H1 (cell line): Measurements from ENCODE around the gene HOXD11. TPM values are rescaled to one million over a fixed set of nuclear protein-coding genes. Genes with fewer than 3 reads are reported as not detected.

Experiments used
- CTCF ChIA-PET: fragments of 300-600 bp; sonication (Branson Sonifier 250); formaldehyde crosslinking; loops from one replicate; lab custom pipeline; 2021; ENCODE audit not compliant: partially characterized antibody; lab: Charles Lee
- POLR2A ChIA-PET: fragments of 300-600 bp; sonication (Branson Sonifier 250); formaldehyde crosslinking; loops from one replicate; lab custom pipeline; 2021; ENCODE audit warnings: inconsistent platforms; ENCODE audit not compliant: partially characterized antibody; lab: Charles Lee
- DNase-seq, 2 experiments: peaks; one replicate each; pipeline versions ENCODE4 v3.0.0 to v3.0.0-alpha.2; 2010 to 2022; ENCODE audit warnings: low spot score in 2 of 2, low read depth in 1 of 2, mixed read lengths in 1 of 2
- FAIRE-seq: peaks from 2 replicates; lab custom pipeline; 2011; peaks lifted over from hg19 to GRCh38; lab: Jason Lieb, UNC
- H2AFZ ChIP-seq: 2 replicates; pipeline ENCODE4 v1.8.1; 2012; ENCODE audit warnings: low read length, inconsistent platforms
- H2AK5ac ChIP-seq: 2 replicates; pipeline ENCODE4 v1.6.1; 2013; ENCODE audit warnings: low read depth, low read length
- H2BK120ac ChIP-seq: replicated peaks from 2 replicates; pipeline ENCODE3; 2013; ENCODE audit warnings: low read depth, low read length, inconsistent platforms
- H2BK12ac ChIP-seq: 2 replicates; pipeline ENCODE4 v1.6.1; 2013; ENCODE audit warnings: low read depth, low read length
- H2BK15ac ChIP-seq: 2 replicates; pipeline ENCODE4 v1.6.1; 2013; ENCODE audit warnings: low read length
- H2BK20ac ChIP-seq: 2 replicates; pipeline ENCODE4 v1.6.1; 2013; ENCODE audit warnings: low read length
- H2BK5ac ChIP-seq: 2 replicates; pipeline ENCODE4 v1.6.1; 2013; ENCODE audit warnings: low read depth, low read length
- H3K14ac ChIP-seq: 2 replicates; pipeline ENCODE4 v1.6.1; 2013; ENCODE audit warnings: inconsistent platforms; ENCODE audit not compliant: insufficient read length
- H3K18ac ChIP-seq: 2 replicates; pipeline ENCODE4 v1.6.1; 2013; ENCODE audit warnings: low read length; ENCODE audit errors: extremely low read depth
- H3K23ac ChIP-seq: 2 replicates; pipeline ENCODE4 v1.6.1; 2013; ENCODE audit warnings: inconsistent platforms; ENCODE audit not compliant: insufficient read length
- H3K23me2 ChIP-seq: 2 replicates; pipeline ENCODE4 v1.6.1; 2013; ENCODE audit warnings: low read depth, low read length
- H3K27ac ChIP-seq: 2 replicates; pipeline ENCODE4 v1.6.1; 2011; ENCODE audit warnings: low read depth, low read length, inconsistent platforms
- H3K27me3 ChIP-seq, 4 experiments: replicated peaks in 1 of 4; 1 replicate in 1 of 4; 2 replicates in 3 of 4; pipeline versions ENCODE4 v1.6.1 to v1.8.1; 2011 to 2013; ENCODE audit warnings: low read length in 3 of 4, mild to moderate bottlenecking in 3 of 4, inconsistent platforms in 2 of 4, mixed read lengths in 2 of 4, moderate library complexity in 1 of 4; ENCODE audit not compliant: control insufficient read depth in 3 of 4, insufficient read depth in 3 of 4; ENCODE audit errors: extremely low read depth in 1 of 4
- H3K36me3 ChIP-seq, 4 experiments: 2 replicates each; pipeline versions ENCODE4 v1.6.1 to v1.8.1; 2011 to 2013; ENCODE audit warnings: mild to moderate bottlenecking in 4 of 4, low read length in 3 of 4, moderate library complexity in 2 of 4, control low read depth in 1 of 4, inconsistent platforms in 1 of 4; ENCODE audit not compliant: insufficient read depth in 4 of 4, control insufficient read depth in 2 of 4
- H3K4ac ChIP-seq: replicated peaks from 2 replicates; pipeline ENCODE3; 2013; ENCODE audit warnings: low read length, low read depth, mixed read lengths, inconsistent platforms; ENCODE audit not compliant: insufficient read length
- H3K4me1 ChIP-seq, 4 experiments: replicated peaks in 1 of 4; 1 replicate in 1 of 4; 2 replicates in 3 of 4; pipeline versions ENCODE4 v1.6.1 to v1.8.1; 2011 to 2013; ENCODE audit warnings: low read length in 3 of 4, inconsistent platforms in 2 of 4, mixed read lengths in 1 of 4; ENCODE audit not compliant: insufficient read depth in 4 of 4, control insufficient read depth in 3 of 4
- H3K4me2 ChIP-seq, 2 experiments: 2 replicates each; pipeline versions ENCODE4 v1.6.1 to v1.8.1; 2011 to 2013; ENCODE audit warnings: low read depth in 2 of 2, low read length in 2 of 2, control low read depth in 1 of 2, inconsistent platforms in 1 of 2, mild to moderate bottlenecking in 1 of 2; ENCODE audit not compliant: insufficient read depth in 1 of 2
- H3K4me3 ChIP-seq, 4 experiments: fragments of 200-600, 300-600 bp in 1 of 4; sonication (generic), shearing (Covaris generic), sonication (Bioruptor Twin) in 1 of 4; 2 replicates each; pipeline versions ENCODE4 v1.5.1 to v1.8.1; 2011 to 2016; ENCODE audit warnings: low read length in 4 of 4, low read depth in 3 of 4, control low read depth in 2 of 4, inconsistent platforms in 2 of 4, mild to moderate bottlenecking in 2 of 4, mixed read lengths in 1 of 4, moderate library complexity in 1 of 4; ENCODE audit not compliant: insufficient read depth in 2 of 4; ENCODE audit errors: extremely low read depth in 1 of 4
- H3K56ac ChIP-seq: replicated peaks from 2 replicates; pipeline ENCODE3; 2013; ENCODE audit warnings: low read depth, mild to moderate bottlenecking, mixed read lengths, low read length, inconsistent platforms; ENCODE audit not compliant: insufficient read length
- H3K79me1 ChIP-seq: 2 replicates; pipeline ENCODE4 v1.6.1; 2013; ENCODE audit warnings: low read depth, low read length, control low read depth
- H3K79me2 ChIP-seq, 2 experiments: 2 replicates each; pipeline versions ENCODE4 v1.6.1 to v1.8.1; 2012 to 2013; ENCODE audit warnings: low read length in 2 of 2, mild to moderate bottlenecking in 2 of 2, inconsistent platforms in 1 of 2; ENCODE audit not compliant: insufficient read depth in 2 of 2, control insufficient read depth in 1 of 2
- H3K9ac ChIP-seq, 4 experiments: replicated peaks in 1 of 4; 1 replicate in 1 of 4; 2 replicates in 3 of 4; pipeline versions ENCODE4 v1.6.1 to v1.8.1; 2011 to 2013; ENCODE audit warnings: low read depth in 3 of 4, low read length in 3 of 4, control low read depth in 2 of 4, mild to moderate bottlenecking in 2 of 4, moderate library complexity in 2 of 4, inconsistent platforms in 1 of 4; ENCODE audit errors: extremely low read depth in 1 of 4
- H3K9me3 ChIP-seq, 2 experiments: 2 replicates each; pipeline versions ENCODE4 v1.6.1 to v1.8.1; 2012 to 2013; ENCODE audit warnings: mild to moderate bottlenecking in 2 of 2, moderate library complexity in 2 of 2, control low read depth in 1 of 2, inconsistent platforms in 1 of 2, low read depth in 1 of 2, low read length in 1 of 2, mixed read lengths in 1 of 2; ENCODE audit not compliant: insufficient read depth in 2 of 2
- H4K20me1 ChIP-seq, 2 experiments: replicated peaks in 1 of 2; 2 replicates each; pipeline versions ENCODE3 to v1.8.1; 2011 to 2013; ENCODE audit warnings: inconsistent platforms in 2 of 2, low read length in 2 of 2, mild to moderate bottlenecking in 1 of 2; ENCODE audit not compliant: insufficient read depth in 2 of 2, control insufficient read depth in 1 of 2
- H4K5ac ChIP-seq: 2 replicates; pipeline ENCODE4 v1.6.1; 2013; ENCODE audit warnings: low read length, low read depth, mixed read lengths, inconsistent platforms; ENCODE audit not compliant: insufficient read length
- H4K8ac ChIP-seq: 2 replicates; pipeline ENCODE4 v1.8.0; 2013; ENCODE audit warnings: mild to moderate bottlenecking, moderate library complexity, low read length, inconsistent platforms; ENCODE audit not compliant: insufficient read depth; ENCODE audit errors: extremely low read depth
- H4K91ac ChIP-seq: replicated peaks from 2 replicates; pipeline ENCODE3; 2013; ENCODE audit warnings: low read length, mixed read lengths, inconsistent platforms; ENCODE audit not compliant: insufficient read length
- BCL11A ChIP-seq, 2 experiments: IDR thresholded peaks; one replicate each; pipeline ENCODE4 v1.6.1; 2011; ENCODE audit warnings: low read depth in 2 of 2, low read length in 2 of 2, mild to moderate bottlenecking in 2 of 2
- EZH2 ChIP-seq: fragments of 200-600 bp; sonication (generic); IDR thresholded peaks from 2 replicates; pipeline ENCODE4 v1.7.1; 2012; ENCODE audit warnings: low read depth, mild to moderate bottlenecking, moderate library complexity, low read length, inconsistent platforms; ENCODE audit not compliant: severe bottlenecking
- JUND ChIP-seq: IDR thresholded peaks from 2 replicates; pipeline ENCODE4 v1.6.1; 2011; ENCODE audit warnings: mild to moderate bottlenecking, improper control_type of control experiment, low read length
- RNF2 ChIP-seq: fragments of 200-900, 300-1000 bp; sonication (generic); IDR thresholded peaks from 2 replicates; pipeline ENCODE4 v1.7.1; 2016; ENCODE audit warnings: borderline replicate concordance, low read depth, mild to moderate bottlenecking, antibody characterized with exemption, low read length; ENCODE audit not compliant: poor library complexity, severe bottlenecking; ENCODE audit errors: missing control alignments
- SUZ12 ChIP-seq: fragments of 200-600 bp; sonication (generic); IDR thresholded peaks from 2 replicates; pipeline ENCODE4 v1.6.1; 2012; ENCODE audit warnings: mild to moderate bottlenecking, inconsistent platforms, low read length, moderate library complexity, mixed read lengths
- TBP ChIP-seq: IDR thresholded peaks from 2 replicates; pipeline ENCODE4 v1.6.1; 2011; ENCODE audit warnings: low read depth, low read length, improper control_type of control experiment
- USF2 ChIP-seq: IDR thresholded peaks from 2 replicates; pipeline ENCODE4 v1.6.1; 2011; ENCODE audit warnings: low read length, improper control_type of control experiment
- WGBS, 2 experiments: shearing (Covaris generic) in 1 of 2; methylation state at CpG; one replicate each; pipeline versions ENCODE4 v1.1.6 to v1.1.7; 2013 to 2015; ENCODE audit warnings: low lambda C conversion rate in 2 of 2, mixed read lengths in 2 of 2, inconsistent platforms in 1 of 2, low coverage in 1 of 2, missing lambda C conversion rate in 1 of 2; ENCODE audit not compliant: insufficient replicate concordance in 2 of 2, insufficient coverage in 1 of 2, insufficient read length in 1 of 2; ENCODE audit errors: extremely low coverage in 1 of 2, missing lambda C conversion rate in 1 of 2; 5-methylcytosine and 5-hydroxymethylcytosine counted together
- polyA plus RNA-seq, 7 experiments: library from polyadenylated mRNA; depleted of rRNA in 3 of 7; stranded (reverse) in 5 of 7; unstranded in 2 of 7; fragments of >200 nt in 5 of 7; fragments of 200-250 nt in 2 of 7; gene quantifications; 1 replicate in 5 of 7; 2 replicates in 1 of 7; 4 replicates in 1 of 7; pipeline versions ENCODE4 v1.2.1 to v1.2.3, GENCODE V29; 2011 to 2013; ENCODE audit warnings: missing spikeins in 2 of 7, mixed read lengths in 2 of 7
- total RNA-seq: library from RNA; stranded (reverse); fragmentation: NEBNext Ultra II Directional; extraction: Animal tissue kit (Norgen Biotek cat#: 25700); gene quantifications from 2 replicates; pipeline ENCODE4 v1.2.1, GENCODE V29; 2021

The HOXD11 gene
- total and polyA plus RNA-seq, 2 of the 8 experiments (the other 6 are each of a cell fraction or from before 2014, with no cell fraction given): not detected

- H3K56ac ChIP-seq: no peak overlapping the region
- H3K9ac ChIP-seq: no peak overlapping the region
- H3K23me2 ChIP-seq: peaks cover 2% of the 10 kb centered on the region; the same call in 1 of the 2 replicates
- H4K8ac ChIP-seq: no peak overlapping the region
- no peak overlapping the region for H3K27ac ChIP-seq
- no peak for DNase-seq
- H3K14ac ChIP-seq: no peak overlapping the region
- 12% methylated on average over 30 of the region's 48 CpGs; no CpG with 5 or more reads in 1 of the 2 experiments for WGBS, 2 experiments
- H2BK20ac ChIP-seq: no peak overlapping the region
- no peak overlapping the region for H2BK5ac ChIP-seq
- peaks cover 97 to 100% (median 100%) of the 10 kb centered on the region in 4 experiments for H3K27me3 ChIP-seq
- H3K18ac ChIP-seq: no peak overlapping the region
- H3K4me1 ChIP-seq: peaks cover 0 to 10% (median 2%) of the 10 kb centered on the region in 4 experiments; a peak in 4 of 7 replicates
- ChIA-PET CTCF (interaction anchor here (1.2 to 3.9 kb wide), 4 partner anchors 9 to 23 kb away, joined by 3 to 17 read pairs (median 12); no protein-coding TSS in a partner anchor), POLR2A (no interaction called here)
- H2BK12ac ChIP-seq: no peak overlapping the region
- H2BK15ac ChIP-seq: no peak overlapping the region
- H3K4ac ChIP-seq: no peak overlapping the region
- H3K4me3 ChIP-seq: no peak overlapping the region
- H3K79me2 ChIP-seq: no peaks in the 10 kb centered on the region
- H4K5ac ChIP-seq: no peak overlapping the region
- no peaks in the 10 kb centered on the region for H3K79me1 ChIP-seq
- H2BK120ac ChIP-seq: no peak overlapping the region
- no peak overlapping the region for H4K91ac ChIP-seq
- H2AFZ ChIP-seq: no peak overlapping the region
- H3K23ac ChIP-seq: no peak overlapping the region
- peaks cover 12 to 42% of the 10 kb centered on the region in 2 experiments for H4K20me1 ChIP-seq
- no peaks in the 10 kb centered on the region for H3K9me3 ChIP-seq
- H3K4me2 ChIP-seq: peak overlapping the region; percentile 48; a peak in 3 of 4 replicates
- no peak for FAIRE-seq
- TF ChIP-seq BCL11A (IDR thresholded peaks at IDR 0.05; ENCODE audit: low read depth in 2 of 2, low read length in 2 of 2): no peak
- TF ChIP-seq JUND: no peak
- peak; percentile 75 for TF ChIP-seq RNF2
- no peak for TF ChIP-seq TBP
- peak; percentile 87 for TF ChIP-seq EZH2
- no peak for TF ChIP-seq USF2
- peak; percentile 63 for TF ChIP-seq SUZ12
- no peak overlapping the region for H2AK5ac ChIP-seq
- peaks cover 0 to 15% (median 0%) of the 10 kb centered on the region in 4 experiments; a peak in 1 of 8 replicates for H3K36me3 ChIP-seq
These were observed 45.5 kb downstream of the HOXD11 start for GRCh38 chr2:176152350-176153181.
